Mesodermal cell (in vitro differentiated cells): ENCODE data around the gene ARMC8.

ENCODE experiments used
- H3K27ac ChIP-seq: 2 replicates; pipeline ENCODE4 v1.7.0; 2013; ENCODE audit warnings: mild to moderate bottlenecking, low read depth, low read length, moderate library complexity; ENCODE audit not compliant: severe bottlenecking
- H3K36me3 ChIP-seq: 2 replicates; pipeline ENCODE4 v1.7.1; 2013; ENCODE audit warnings: mild to moderate bottlenecking, low read length, moderate library complexity; ENCODE audit not compliant: control insufficient read depth, insufficient read depth
- H3K4me1 ChIP-seq: one replicate; pipeline ENCODE4 v1.7.1; 2013; ENCODE audit warnings: mild to moderate bottlenecking, low read length; ENCODE audit not compliant: insufficient read depth, control insufficient read depth, poor library complexity, severe bottlenecking
- H3K4me3 ChIP-seq: 2 replicates; pipeline ENCODE4 v1.7.0; 2013; ENCODE audit warnings: low read length, control low read depth, mild to moderate bottlenecking; ENCODE audit not compliant: insufficient read depth, poor library complexity, severe bottlenecking; ENCODE audit errors: extremely low read depth
- H3K9me3 ChIP-seq: 2 replicates; pipeline ENCODE4 v1.7.1; 2013; ENCODE audit warnings: mild to moderate bottlenecking, low read length, moderate library complexity; ENCODE audit not compliant: control insufficient read depth
- WGBS, 2 experiments: methylation state at CpG; one replicate each; pipeline ENCODE4 v1.1.5; 2013; ENCODE audit warnings: missing lambda C conversion rate in 2 of 2; ENCODE audit not compliant: insufficient coverage in 2 of 2; 5-methylcytosine and 5-hydroxymethylcytosine counted together

Gene ARMC8

DNA sequence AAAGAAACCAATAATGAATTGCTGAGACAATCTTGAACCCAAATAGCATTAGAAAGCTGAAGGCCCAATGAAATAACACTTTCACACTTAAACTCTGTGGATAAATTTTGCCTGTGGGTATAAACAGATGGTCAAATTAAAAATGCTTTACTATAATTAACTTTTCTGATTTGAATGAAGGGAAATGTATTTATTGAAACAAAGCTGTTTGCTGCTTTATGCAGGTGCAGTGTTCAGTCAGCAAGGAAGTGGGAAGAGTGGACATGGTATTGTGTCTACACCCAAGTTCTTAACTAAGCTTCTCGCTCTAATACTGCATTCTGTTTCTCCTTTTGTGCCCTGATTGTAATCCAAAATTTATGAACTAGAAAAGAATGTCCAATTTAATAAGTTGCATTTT is 110.8 kb downstream of the ARMC8 start:
- H3K4me1 ChIP-seq, result no peaks in the 10 kb centered on the region
- peaks cover 41% of the 10 kb centered on the region for H3K36me3 ChIP-seq
- H3K27ac ChIP-seq, result no peak overlapping the region
- H3K4me3 ChIP-seq, result no peak overlapping the region
- no CpG with 5 or more reads among the region's 1 CpG for WGBS, 2 experiments
- H3K9me3 ChIP-seq, result no peaks in the 10 kb centered on the region

DNA sequence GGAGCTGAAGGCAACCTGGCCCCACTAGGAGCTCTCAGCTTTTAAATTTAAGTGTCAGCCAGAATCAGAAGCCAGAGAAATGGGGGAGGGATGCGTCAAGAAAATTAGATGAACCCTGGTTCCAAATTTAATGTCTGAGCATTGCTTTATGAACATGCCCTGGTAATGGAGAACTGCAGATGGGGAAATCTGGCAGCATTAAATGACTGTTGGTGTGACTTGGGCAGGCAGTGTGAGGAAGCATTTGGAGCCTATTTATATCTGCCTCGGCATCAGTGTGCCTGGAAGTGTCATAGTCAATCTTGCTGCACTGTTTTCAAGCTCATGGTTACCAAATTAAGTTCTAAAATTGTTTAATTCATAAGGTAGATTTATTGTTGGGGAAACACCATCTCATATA is 113.5 kb downstream of the ARMC8 start:
- H3K9me3 ChIP-seq, result no peaks in the 10 kb centered on the region
- H3K36me3 ChIP-seq, result peaks cover 17% of the 10 kb centered on the region
- no peak overlapping the region for H3K27ac ChIP-seq
- 94 to 100% methylated on average over 1 to 2 of the region's 2 CpGs for WGBS, 2 experiments
- H3K4me1 ChIP-seq, result no peaks in the 10 kb centered on the region
- no peak overlapping the region for H3K4me3 ChIP-seq

DNA sequence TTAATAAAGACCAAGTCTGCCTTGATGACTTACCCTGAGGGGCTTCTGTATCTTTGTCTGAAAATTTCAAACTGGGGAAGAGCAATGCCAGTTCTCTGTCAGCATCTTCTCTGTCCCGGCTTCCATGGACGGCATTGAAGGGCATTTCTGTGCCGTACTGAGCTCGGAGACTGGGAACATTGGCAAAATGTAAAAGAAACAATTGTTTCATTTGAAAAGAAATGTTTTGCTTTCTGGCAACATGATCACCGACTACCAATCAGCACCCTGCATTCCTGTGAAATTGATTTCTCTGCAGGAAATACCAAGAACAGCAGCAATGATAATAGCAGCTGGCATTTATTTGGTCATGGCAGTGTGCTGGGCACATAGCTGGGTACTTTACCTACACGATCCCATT is 116.4 kb downstream of the ARMC8 start:
- 95 to 97% methylated on average over 6 of the region's 6 CpGs for WGBS, 2 experiments
- Histone ChIP-seq H3K36me3 (peaks cover 10% of the 10 kb centered on the region), H3K4me3 (no peak overlapping the region), H3K9me3 (peaks cover 7% of the 10 kb centered on the region), H3K27ac (no peak overlapping the region), H3K4me1 (no peaks in the 10 kb centered on the region)

DNA sequence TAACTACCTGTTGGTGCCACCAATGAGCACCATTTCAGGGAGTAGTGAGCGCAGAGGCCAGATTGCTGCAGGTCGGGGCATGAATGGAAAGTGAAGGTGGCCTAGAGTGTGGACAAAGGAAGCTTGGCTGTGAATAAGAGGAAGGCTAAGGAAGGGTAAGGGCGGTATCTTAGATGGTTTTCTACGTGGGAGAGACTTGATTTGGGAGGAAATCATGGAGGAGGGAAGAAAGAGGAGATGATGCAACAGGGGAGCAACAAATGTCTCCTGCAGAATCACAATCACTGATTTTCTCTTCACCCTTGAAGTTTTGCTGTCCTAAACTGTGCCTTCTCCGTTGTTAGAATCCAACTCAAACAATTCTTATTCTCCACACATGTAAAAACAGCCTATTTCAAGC is 120.8 kb downstream of the ARMC8 start:
- WGBS, 2 experiments, result 75 to 100% methylated on average over 3 to 5 of the region's 5 CpGs
- no peak overlapping the region for H3K4me3 ChIP-seq
- H3K27ac ChIP-seq, result no peak overlapping the region
- no peaks in the 10 kb centered on the region for H3K4me1 ChIP-seq
- peaks cover 13% of the 10 kb centered on the region for H3K9me3 ChIP-seq
- H3K36me3 ChIP-seq, result no peaks in the 10 kb centered on the region

DNA sequence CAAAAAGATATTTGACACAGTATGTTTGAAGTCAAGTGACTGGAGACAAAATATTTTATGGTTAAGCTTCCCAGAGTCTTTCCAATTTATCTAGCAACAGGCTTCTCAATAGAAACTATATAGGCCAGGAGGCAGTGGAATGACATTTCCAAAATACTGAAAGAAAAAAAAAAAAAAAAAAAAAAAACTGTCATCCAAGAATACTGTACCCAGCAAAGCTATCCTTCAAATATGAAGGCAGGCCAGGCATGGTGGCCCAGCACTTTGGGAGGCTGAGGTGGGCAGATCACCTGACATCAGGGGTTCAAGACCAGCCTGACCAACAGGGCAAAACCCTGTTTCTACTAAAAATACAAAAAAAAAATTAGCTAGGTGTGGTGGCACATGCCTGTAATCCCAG is 121.7 kb downstream of the ARMC8 start:
- peaks cover 13% of the 10 kb centered on the region for H3K9me3 ChIP-seq
- no peak overlapping the region for H3K4me3 ChIP-seq
- H3K4me1 ChIP-seq, result no peaks in the 10 kb centered on the region
- H3K27ac ChIP-seq, result no peak overlapping the region
- H3K36me3 ChIP-seq, result no peaks in the 10 kb centered on the region

DNA sequence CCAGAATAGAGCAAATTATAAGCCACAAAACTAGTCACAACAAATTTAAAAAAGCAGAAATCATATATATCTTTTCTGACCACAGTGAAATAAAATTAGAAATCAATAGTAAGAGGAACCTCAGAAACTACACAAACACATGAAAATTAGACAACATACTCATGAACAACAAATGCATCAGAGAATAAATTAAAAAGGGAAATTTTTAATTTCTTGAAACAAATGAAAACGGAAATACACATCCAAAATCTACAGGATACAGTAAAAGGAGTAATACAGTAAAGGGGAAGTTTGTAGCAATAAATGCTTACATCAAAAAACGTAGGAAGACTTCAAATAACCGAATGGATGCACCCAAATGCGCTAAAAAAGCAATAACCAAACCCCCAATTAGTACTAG is 123.4 kb downstream of the ARMC8 start:
- H3K4me1 ChIP-seq, result no peaks in the 10 kb centered on the region
- H3K27ac ChIP-seq, result no peak overlapping the region
- no CpG with 5 or more reads among the region's 4 CpGs for WGBS, 2 experiments
- no peaks in the 10 kb centered on the region for H3K36me3 ChIP-seq
- peaks cover 13% of the 10 kb centered on the region for H3K9me3 ChIP-seq
- H3K4me3 ChIP-seq, result no peak overlapping the region

DNA sequence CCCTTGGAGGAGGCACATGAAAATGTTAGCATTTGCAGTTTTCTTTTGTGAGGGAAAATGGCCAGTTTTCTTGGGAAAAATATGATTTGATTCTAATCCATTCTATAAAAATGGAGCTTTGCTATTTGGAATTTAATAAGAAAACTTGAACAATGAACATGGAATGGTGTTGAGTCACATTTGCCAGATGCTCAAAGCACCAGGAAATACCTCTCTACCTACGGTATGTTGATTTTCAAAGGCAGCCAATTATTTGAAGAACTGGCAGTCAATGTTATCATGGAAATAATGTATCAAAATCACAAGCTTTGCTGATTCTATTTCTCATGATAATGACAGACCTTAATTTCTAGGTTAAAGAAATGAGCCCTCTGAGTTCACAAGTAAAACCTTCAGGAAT is 127.7 kb downstream of the ARMC8 start:
- no peak overlapping the region for H3K4me3 ChIP-seq
- H3K9me3 ChIP-seq, result no peaks in the 10 kb centered on the region
- no peak overlapping the region for H3K27ac ChIP-seq
- no peaks in the 10 kb centered on the region for H3K36me3 ChIP-seq
- no peaks in the 10 kb centered on the region for H3K4me1 ChIP-seq
- 100% methylated on average over 1 of the region's 1 CpG; no CpG with 5 or more reads in 1 of the 2 experiments for WGBS, 2 experiments

DNA sequence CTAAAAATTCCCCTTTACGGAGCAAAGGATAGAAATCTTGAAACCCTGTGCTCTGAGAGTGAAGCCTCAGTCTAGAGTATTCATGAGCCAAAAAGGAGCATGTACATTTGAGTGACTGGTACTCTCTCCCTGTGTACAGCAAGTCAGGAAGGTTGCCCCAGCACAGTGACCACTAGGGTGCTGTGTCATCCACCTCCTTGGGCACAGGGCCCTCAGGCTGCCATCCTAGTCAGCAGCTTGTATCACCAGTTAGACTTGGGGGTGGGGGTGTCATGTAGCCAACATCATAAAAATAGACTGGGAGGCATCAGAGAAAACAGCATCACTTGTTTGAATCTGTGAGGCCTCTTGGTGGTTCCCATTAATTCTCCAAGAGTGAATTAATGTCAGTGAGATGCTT is 130.6 kb downstream of the ARMC8 start:
- H3K4me1 ChIP-seq, result no peaks in the 10 kb centered on the region
- H3K36me3 ChIP-seq, result no peaks in the 10 kb centered on the region
- no peak overlapping the region for H3K4me3 ChIP-seq
- no peaks in the 10 kb centered on the region for H3K9me3 ChIP-seq
- H3K27ac ChIP-seq, result no peak overlapping the region
- no CpG with 5 or more reads among the region's 1 CpG for WGBS, 2 experiments

DNA sequence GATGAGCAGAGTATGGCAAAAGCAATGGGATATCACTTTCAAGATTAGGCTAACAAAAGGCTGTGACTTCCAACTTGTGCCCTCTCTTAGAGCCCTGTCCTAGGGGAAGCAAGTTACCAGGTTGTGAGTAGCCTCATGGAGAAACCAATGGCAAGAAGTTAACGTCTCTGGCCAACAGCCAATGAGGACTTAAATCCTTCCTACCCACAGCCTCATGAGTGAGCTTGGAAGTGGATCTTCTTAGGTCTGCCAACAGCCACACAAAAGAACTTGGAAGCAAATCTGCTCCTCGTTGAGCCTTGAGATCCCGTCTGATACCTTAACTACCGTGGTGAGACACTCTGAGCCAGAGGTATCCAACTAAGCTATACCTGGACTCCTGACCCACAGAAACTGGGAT is 136.9 kb downstream of the ARMC8 start:
- 84 to 100% methylated on average over 3 to 4 of the region's 4 CpGs for WGBS, 2 experiments
- H3K4me3 ChIP-seq, result no peak overlapping the region

DNA sequence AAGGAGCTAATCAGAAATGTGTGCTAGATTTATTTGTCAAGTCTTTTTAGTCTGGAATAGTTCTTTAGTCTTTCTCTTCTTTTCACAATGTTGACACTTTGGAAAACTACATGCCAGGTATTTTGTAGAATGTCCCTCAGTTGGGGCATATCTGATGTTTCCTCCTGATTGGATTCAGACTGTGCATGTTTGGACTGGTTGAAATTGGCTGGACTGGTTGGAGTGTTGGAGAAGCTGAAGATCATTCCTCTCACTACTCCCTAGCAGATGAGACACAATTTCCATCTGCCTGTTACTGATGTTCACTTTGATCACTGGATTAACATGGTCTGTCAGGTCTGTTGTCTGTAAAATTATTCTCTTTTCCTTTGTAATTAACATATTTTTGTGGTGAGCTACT is 138.9 kb downstream of the ARMC8 start:
- Histone ChIP-seq H3K9me3 (no peaks in the 10 kb centered on the region), H3K4me1 (peaks cover 7% of the 10 kb centered on the region), H3K36me3 (no peaks in the 10 kb centered on the region), H3K4me3 (no peak overlapping the region), H3K27ac (no peak overlapping the region)

More for the DNA sequence above, 136.9 kb downstream of the ARMC8 start:
- no peaks in the 10 kb centered on the region for H3K36me3 ChIP-seq
- H3K9me3 ChIP-seq, result no peaks in the 10 kb centered on the region
- H3K27ac ChIP-seq, result no peak overlapping the region
- peaks cover 7% of the 10 kb centered on the region for H3K4me1 ChIP-seq

DNA sequence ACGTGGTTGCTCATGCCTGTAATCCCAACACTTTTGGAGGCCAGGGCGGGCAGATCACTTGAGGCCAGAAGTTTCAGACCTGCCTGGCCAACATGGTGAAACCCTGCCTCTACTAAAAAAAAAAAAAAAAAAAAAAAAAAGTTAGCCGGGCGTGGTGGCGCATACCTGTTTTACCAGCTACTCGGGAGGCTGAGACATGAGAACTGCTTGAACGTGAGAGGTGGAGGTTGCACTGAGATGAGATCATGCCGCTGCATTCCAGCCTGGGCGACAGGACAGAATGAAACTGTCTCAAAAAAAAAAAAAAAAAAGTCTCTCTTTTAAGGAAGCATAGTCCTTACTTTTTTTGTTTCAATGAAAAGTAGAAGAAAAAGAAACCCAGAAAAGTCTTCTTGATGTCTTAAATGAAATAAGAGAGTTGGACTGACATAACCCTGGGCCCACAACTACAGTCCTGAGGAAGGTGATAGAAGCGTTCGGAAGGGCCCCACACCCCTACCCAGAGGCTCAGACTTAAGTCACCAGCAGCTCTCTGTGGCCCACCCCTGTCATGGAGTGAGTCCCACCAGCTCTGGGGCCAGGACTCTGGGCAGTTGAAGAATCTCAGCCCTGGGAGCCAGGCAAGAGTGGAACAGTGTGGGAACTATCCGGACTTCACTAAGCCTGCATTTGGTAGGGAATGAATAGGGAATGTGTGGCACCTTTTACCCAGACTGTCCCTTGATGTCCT is 139.9 kb downstream of the ARMC8 start:
- H3K36me3 ChIP-seq, result no peaks in the 10 kb centered on the region
- WGBS, 2 experiments, result 96 to 97% methylated on average over 2 to 6 of the region's 12 CpGs
- peaks cover 7% of the 10 kb centered on the region for H3K4me1 ChIP-seq
- no peaks in the 10 kb centered on the region for H3K9me3 ChIP-seq
- no peak overlapping the region for H3K27ac ChIP-seq
- no peak overlapping the region for H3K4me3 ChIP-seq
